Measurements from ENCODE around the gene ZNF766. TPM values are rescaled to one million over a fixed set of nuclear protein-coding genes. Genes with fewer than 3 reads are reported as not detected.

Gene ZNF766
- total and polyA plus RNA-seq, 2 of the 8 experiments (the other 6 are each of a cell fraction or from before 2014, with no cell fraction given), result 8.3 to 31.9 TPM

DNA sequence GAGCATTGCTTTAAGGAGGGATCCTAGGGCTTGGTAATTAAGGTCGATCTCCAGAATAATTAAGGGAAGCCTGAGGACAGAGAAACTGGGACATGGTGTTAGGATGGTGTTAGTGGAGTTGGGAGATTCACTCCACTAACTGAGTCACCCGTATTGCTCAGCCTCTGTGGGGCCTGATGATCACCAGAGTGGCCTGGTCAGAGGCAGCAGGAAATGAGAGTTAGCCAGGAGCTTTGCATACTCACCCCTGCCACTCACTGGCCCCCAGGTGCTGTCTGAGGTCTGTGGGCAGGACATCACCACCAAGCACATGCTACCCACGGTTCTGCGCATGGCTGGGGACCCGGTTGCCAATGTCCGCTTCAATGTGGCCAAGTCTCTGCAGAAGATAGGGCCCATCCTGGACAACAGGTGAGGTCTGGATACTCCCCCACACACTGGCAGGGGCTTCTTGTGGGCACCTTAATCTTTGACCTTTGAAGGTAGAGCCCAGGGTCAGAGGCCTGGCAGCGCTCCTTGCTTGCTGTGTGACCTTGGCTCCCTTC lies 47.5 kb upstream of the ZNF766 start:
- Histone ChIP-seq H3K79me1 (ENCODE audit: low read depth, low read length) (no peaks in the 10 kb centered on the region; the same call in 1 of the 2 replicates), H3K4me3 (ENCODE audit: extremely low read depth in 1 of 4, insufficient read depth in 2 of 4, low read depth in 3 of 4, low read length in 4 of 4) (no peak overlapping the region), H3K4me1 (replicated peaks in 1 of 4; ENCODE audit: control insufficient read depth in 3 of 4, insufficient read depth in 4 of 4, low read length in 3 of 4) (no peaks in the 10 kb centered on the region), H4K20me1 (replicated peaks in 1 of 2; ENCODE audit: control insufficient read depth in 1 of 2, insufficient read depth in 2 of 2, low read length in 2 of 2) (peaks cover 0 to 9% of the 10 kb centered on the region in 2 experiments), H3K9me3 (ENCODE audit: insufficient read depth in 2 of 2, low read depth in 1 of 2, low read length in 1 of 2) (no peaks in the 10 kb centered on the region), H2BK120ac (replicated peaks; ENCODE audit: low read depth, low read length) (no peak overlapping the region), H4K5ac (ENCODE audit: insufficient read length, low read depth, low read length) (no peak overlapping the region), H2AK5ac (ENCODE audit: low read depth, low read length) (no peak overlapping the region), H4K91ac (replicated peaks; ENCODE audit: insufficient read length, low read length) (no peak overlapping the region), H2BK5ac (ENCODE audit: low read depth, low read length) (no peak overlapping the region), H3K18ac (ENCODE audit: extremely low read depth, low read length) (no peak overlapping the region), H2BK15ac (ENCODE audit: low read length) (no peak overlapping the region), H4K8ac (ENCODE audit: extremely low read depth, insufficient read depth, low read length) (no peak overlapping the region), H3K27me3 (replicated peaks in 1 of 4; ENCODE audit: control insufficient read depth in 3 of 4, extremely low read depth in 1 of 4, insufficient read depth in 3 of 4, low read length in 3 of 4) (no peaks in the 10 kb centered on the region), H3K9ac (replicated peaks in 1 of 4; ENCODE audit: extremely low read depth in 1 of 4, low read depth in 3 of 4, low read length in 3 of 4) (no peak overlapping the region), H3K23me2 (ENCODE audit: low read depth, low read length) (no peaks in the 10 kb centered on the region), H3K79me2 (ENCODE audit: control insufficient read depth in 1 of 2, insufficient read depth in 2 of 2, low read length in 2 of 2) (no peaks in the 10 kb centered on the region), H3K27ac (ENCODE audit: low read depth, low read length) (no peak overlapping the region), H3K4me2 (ENCODE audit: insufficient read depth in 1 of 2, low read depth in 2 of 2, low read length in 2 of 2) (no peak overlapping the region), H3K4ac (replicated peaks; ENCODE audit: insufficient read length, low read depth, low read length) (no peak overlapping the region), H3K14ac (ENCODE audit: insufficient read length) (no peak overlapping the region), H3K23ac (ENCODE audit: insufficient read length) (no peak overlapping the region), H3K56ac (replicated peaks; ENCODE audit: insufficient read length, low read depth, low read length) (no peak overlapping the region), H3K36me3 (ENCODE audit: control insufficient read depth in 2 of 4, insufficient read depth in 4 of 4, low read length in 3 of 4) (peaks cover 46 to 95% (median 86%) of the 10 kb centered on the region in 4 experiments), H2BK12ac (ENCODE audit: low read depth, low read length) (no peak overlapping the region), H2AFZ (ENCODE audit: low read length) (no peak overlapping the region), H2BK20ac (ENCODE audit: low read length) (no peak overlapping the region)
- FAIRE-seq (no peak), DNase-seq (ENCODE audit: low read depth in 1 of 2, low spot score in 2 of 2) (no peak)
- WGBS, 2 experiments (ENCODE audit: extremely low coverage in 1 of 2, insufficient coverage in 1 of 2, insufficient read length in 1 of 2, insufficient replicate concordance in 2 of 2, low coverage in 1 of 2, low lambda C conversion rate in 2 of 2, missing lambda C conversion rate in 1 of 2), result 97% methylated on average over 7 of the region's 7 CpGs; no CpG with 5 or more reads in 1 of the 2 experiments
- ChIA-PET POLR2A (ENCODE audit: partially characterized antibody) (no interaction called here), CTCF (ENCODE audit: partially characterized antibody) (no interaction called here)
- TF ChIP-seq SRF (IDR thresholded peaks at IDR 0.05; ENCODE audit: low read depth, low read length) (no peak), SIX5 (IDR thresholded peaks at IDR 0.05; ENCODE audit: low read depth, low read length) (no peak)

All from H1 (cell line).